H1 (cell line): ENCODE measurements around the gene ROBO2. TPM values are rescaled to one million over a fixed set of nuclear protein-coding genes. Genes with fewer than 3 reads are reported as not detected.

Source experiments
- CTCF ChIA-PET: fragments of 300-600 bp; sonication (Branson Sonifier 250); formaldehyde crosslinking; loops from one replicate; lab custom pipeline; 2021; ENCODE audit not compliant: partially characterized antibody; lab: Charles Lee
- POLR2A ChIA-PET: fragments of 300-600 bp; sonication (Branson Sonifier 250); formaldehyde crosslinking; loops from one replicate; lab custom pipeline; 2021; ENCODE audit warnings: inconsistent platforms; ENCODE audit not compliant: partially characterized antibody; lab: Charles Lee
- DNase-seq, 2 experiments: peaks; one replicate each; pipeline versions ENCODE4 v3.0.0 to v3.0.0-alpha.2; 2010 to 2022; ENCODE audit warnings: low spot score in 2 of 2, low read depth in 1 of 2, mixed read lengths in 1 of 2
- FAIRE-seq: peaks from 2 replicates; lab custom pipeline; 2011; peaks lifted over from hg19 to GRCh38; lab: Jason Lieb, UNC
- H2AFZ ChIP-seq: 2 replicates; pipeline ENCODE4 v1.8.1; 2012; ENCODE audit warnings: low read length, inconsistent platforms
- H2AK5ac ChIP-seq: 2 replicates; pipeline ENCODE4 v1.6.1; 2013; ENCODE audit warnings: low read depth, low read length
- H2BK120ac ChIP-seq: replicated peaks from 2 replicates; pipeline ENCODE3; 2013; ENCODE audit warnings: low read depth, low read length, inconsistent platforms
- H2BK12ac ChIP-seq: 2 replicates; pipeline ENCODE4 v1.6.1; 2013; ENCODE audit warnings: low read depth, low read length
- H2BK15ac ChIP-seq: 2 replicates; pipeline ENCODE4 v1.6.1; 2013; ENCODE audit warnings: low read length
- H2BK20ac ChIP-seq: 2 replicates; pipeline ENCODE4 v1.6.1; 2013; ENCODE audit warnings: low read length
- H2BK5ac ChIP-seq: 2 replicates; pipeline ENCODE4 v1.6.1; 2013; ENCODE audit warnings: low read depth, low read length
- H3K14ac ChIP-seq: 2 replicates; pipeline ENCODE4 v1.6.1; 2013; ENCODE audit warnings: inconsistent platforms; ENCODE audit not compliant: insufficient read length
- H3K18ac ChIP-seq: 2 replicates; pipeline ENCODE4 v1.6.1; 2013; ENCODE audit warnings: low read length; ENCODE audit errors: extremely low read depth
- H3K23ac ChIP-seq: 2 replicates; pipeline ENCODE4 v1.6.1; 2013; ENCODE audit warnings: inconsistent platforms; ENCODE audit not compliant: insufficient read length
- H3K23me2 ChIP-seq: 2 replicates; pipeline ENCODE4 v1.6.1; 2013; ENCODE audit warnings: low read depth, low read length
- H3K27ac ChIP-seq: 2 replicates; pipeline ENCODE4 v1.6.1; 2011; ENCODE audit warnings: low read depth, low read length, inconsistent platforms
- H3K27me3 ChIP-seq, 4 experiments: replicated peaks in 1 of 4; 1 replicate in 1 of 4; 2 replicates in 3 of 4; pipeline versions ENCODE4 v1.6.1 to v1.8.1; 2011 to 2013; ENCODE audit warnings: low read length in 3 of 4, mild to moderate bottlenecking in 3 of 4, inconsistent platforms in 2 of 4, mixed read lengths in 2 of 4, moderate library complexity in 1 of 4; ENCODE audit not compliant: control insufficient read depth in 3 of 4, insufficient read depth in 3 of 4; ENCODE audit errors: extremely low read depth in 1 of 4
- H3K36me3 ChIP-seq, 4 experiments: 2 replicates each; pipeline versions ENCODE4 v1.6.1 to v1.8.1; 2011 to 2013; ENCODE audit warnings: mild to moderate bottlenecking in 4 of 4, low read length in 3 of 4, moderate library complexity in 2 of 4, control low read depth in 1 of 4, inconsistent platforms in 1 of 4; ENCODE audit not compliant: insufficient read depth in 4 of 4, control insufficient read depth in 2 of 4
- H3K4ac ChIP-seq: replicated peaks from 2 replicates; pipeline ENCODE3; 2013; ENCODE audit warnings: low read length, low read depth, mixed read lengths, inconsistent platforms; ENCODE audit not compliant: insufficient read length
- H3K4me1 ChIP-seq, 4 experiments: replicated peaks in 1 of 4; 1 replicate in 1 of 4; 2 replicates in 3 of 4; pipeline versions ENCODE4 v1.6.1 to v1.8.1; 2011 to 2013; ENCODE audit warnings: low read length in 3 of 4, inconsistent platforms in 2 of 4, mixed read lengths in 1 of 4; ENCODE audit not compliant: insufficient read depth in 4 of 4, control insufficient read depth in 3 of 4
- H3K4me2 ChIP-seq, 2 experiments: 2 replicates each; pipeline versions ENCODE4 v1.6.1 to v1.8.1; 2011 to 2013; ENCODE audit warnings: low read depth in 2 of 2, low read length in 2 of 2, control low read depth in 1 of 2, inconsistent platforms in 1 of 2, mild to moderate bottlenecking in 1 of 2; ENCODE audit not compliant: insufficient read depth in 1 of 2
- H3K4me3 ChIP-seq, 4 experiments: fragments of 200-600, 300-600 bp in 1 of 4; sonication (generic), shearing (Covaris generic), sonication (Bioruptor Twin) in 1 of 4; 2 replicates each; pipeline versions ENCODE4 v1.5.1 to v1.8.1; 2011 to 2016; ENCODE audit warnings: low read length in 4 of 4, low read depth in 3 of 4, control low read depth in 2 of 4, inconsistent platforms in 2 of 4, mild to moderate bottlenecking in 2 of 4, mixed read lengths in 1 of 4, moderate library complexity in 1 of 4; ENCODE audit not compliant: insufficient read depth in 2 of 4; ENCODE audit errors: extremely low read depth in 1 of 4
- H3K56ac ChIP-seq: replicated peaks from 2 replicates; pipeline ENCODE3; 2013; ENCODE audit warnings: low read depth, mild to moderate bottlenecking, mixed read lengths, low read length, inconsistent platforms; ENCODE audit not compliant: insufficient read length
- H3K79me1 ChIP-seq: 2 replicates; pipeline ENCODE4 v1.6.1; 2013; ENCODE audit warnings: low read depth, low read length, control low read depth
- H3K79me2 ChIP-seq, 2 experiments: 2 replicates each; pipeline versions ENCODE4 v1.6.1 to v1.8.1; 2012 to 2013; ENCODE audit warnings: low read length in 2 of 2, mild to moderate bottlenecking in 2 of 2, inconsistent platforms in 1 of 2; ENCODE audit not compliant: insufficient read depth in 2 of 2, control insufficient read depth in 1 of 2
- H3K9ac ChIP-seq, 4 experiments: replicated peaks in 1 of 4; 1 replicate in 1 of 4; 2 replicates in 3 of 4; pipeline versions ENCODE4 v1.6.1 to v1.8.1; 2011 to 2013; ENCODE audit warnings: low read depth in 3 of 4, low read length in 3 of 4, control low read depth in 2 of 4, mild to moderate bottlenecking in 2 of 4, moderate library complexity in 2 of 4, inconsistent platforms in 1 of 4; ENCODE audit errors: extremely low read depth in 1 of 4
- H3K9me3 ChIP-seq, 2 experiments: 2 replicates each; pipeline versions ENCODE4 v1.6.1 to v1.8.1; 2012 to 2013; ENCODE audit warnings: mild to moderate bottlenecking in 2 of 2, moderate library complexity in 2 of 2, control low read depth in 1 of 2, inconsistent platforms in 1 of 2, low read depth in 1 of 2, low read length in 1 of 2, mixed read lengths in 1 of 2; ENCODE audit not compliant: insufficient read depth in 2 of 2
- H4K20me1 ChIP-seq, 2 experiments: replicated peaks in 1 of 2; 2 replicates each; pipeline versions ENCODE3 to v1.8.1; 2011 to 2013; ENCODE audit warnings: inconsistent platforms in 2 of 2, low read length in 2 of 2, mild to moderate bottlenecking in 1 of 2; ENCODE audit not compliant: insufficient read depth in 2 of 2, control insufficient read depth in 1 of 2
- H4K5ac ChIP-seq: 2 replicates; pipeline ENCODE4 v1.6.1; 2013; ENCODE audit warnings: low read length, low read depth, mixed read lengths, inconsistent platforms; ENCODE audit not compliant: insufficient read length
- H4K8ac ChIP-seq: 2 replicates; pipeline ENCODE4 v1.8.0; 2013; ENCODE audit warnings: mild to moderate bottlenecking, moderate library complexity, low read length, inconsistent platforms; ENCODE audit not compliant: insufficient read depth; ENCODE audit errors: extremely low read depth
- H4K91ac ChIP-seq: replicated peaks from 2 replicates; pipeline ENCODE3; 2013; ENCODE audit warnings: low read length, mixed read lengths, inconsistent platforms; ENCODE audit not compliant: insufficient read length
- CREB1 ChIP-seq: IDR thresholded peaks from 2 replicates; pipeline ENCODE4 v1.6.1; 2012; ENCODE audit warnings: inconsistent platforms
- MAFK ChIP-seq: IDR thresholded peaks from 2 replicates; pipeline ENCODE4 v1.6.1; 2012; ENCODE audit warnings: low read depth, mild to moderate bottlenecking, improper control_type of control experiment, low read length
- NANOG ChIP-seq: IDR thresholded peaks from 2 replicates; pipeline ENCODE4 v1.6.1; 2011; ENCODE audit warnings: low read length, low read depth, mild to moderate bottlenecking, inconsistent platforms; ENCODE audit not compliant: insufficient read depth, poor library complexity, severe bottlenecking
- RFX5 ChIP-seq: IDR thresholded peaks from 2 replicates; pipeline ENCODE4 v1.6.1; 2011; ENCODE audit warnings: low read depth, low read length, improper control_type of control experiment, borderline replicate concordance
- SIRT6 ChIP-seq: IDR thresholded peaks from one replicate; pipeline ENCODE4 v1.7.1; 2012; ENCODE audit warnings: low read length, inconsistent platforms
- TBP ChIP-seq: IDR thresholded peaks from 2 replicates; pipeline ENCODE4 v1.6.1; 2011; ENCODE audit warnings: low read depth, low read length, improper control_type of control experiment
- USF2 ChIP-seq: IDR thresholded peaks from 2 replicates; pipeline ENCODE4 v1.6.1; 2011; ENCODE audit warnings: low read length, improper control_type of control experiment
- ZNF274 ChIP-seq: IDR thresholded peaks from 2 replicates; pipeline ENCODE4 v1.7.0; 2012; ENCODE audit warnings: low read length, borderline replicate concordance; ENCODE audit errors: extremely low read depth
- WGBS, 2 experiments: shearing (Covaris generic) in 1 of 2; methylation state at CpG; one replicate each; pipeline versions ENCODE4 v1.1.6 to v1.1.7; 2013 to 2015; ENCODE audit warnings: low lambda C conversion rate in 2 of 2, mixed read lengths in 2 of 2, inconsistent platforms in 1 of 2, low coverage in 1 of 2, missing lambda C conversion rate in 1 of 2; ENCODE audit not compliant: insufficient replicate concordance in 2 of 2, insufficient coverage in 1 of 2, insufficient read length in 1 of 2; ENCODE audit errors: extremely low coverage in 1 of 2, missing lambda C conversion rate in 1 of 2; 5-methylcytosine and 5-hydroxymethylcytosine counted together
- polyA plus RNA-seq, 7 experiments: library from polyadenylated mRNA; depleted of rRNA in 3 of 7; stranded (reverse) in 5 of 7; unstranded in 2 of 7; fragments of >200 nt in 5 of 7; fragments of 200-250 nt in 2 of 7; gene quantifications; 1 replicate in 5 of 7; 2 replicates in 1 of 7; 4 replicates in 1 of 7; pipeline versions ENCODE4 v1.2.1 to v1.2.3, GENCODE V29; 2011 to 2013; ENCODE audit warnings: missing spikeins in 2 of 7, mixed read lengths in 2 of 7
- total RNA-seq: library from RNA; stranded (reverse); fragmentation: NEBNext Ultra II Directional; extraction: Animal tissue kit (Norgen Biotek cat#: 25700); gene quantifications from 2 replicates; pipeline ENCODE4 v1.2.1, GENCODE V29; 2021

The ROBO2 gene
- total and polyA plus RNA-seq, 2 of the 8 experiments (the other 6 are each of a cell fraction or from before 2014, with no cell fraction given), result 1.5 to 2.9 TPM

- Histone ChIP-seq H3K4ac (no peak overlapping the region), H3K23ac (no peak overlapping the region), H4K5ac (no peak overlapping the region), H2BK15ac (no peak overlapping the region), H3K27ac (no peak overlapping the region), H3K4me1 (peaks cover 0 to 3% (median 0%) of the 10 kb centered on the region in 4 experiments; a peak in 1 of 7 replicates), H4K8ac (no peak overlapping the region), H3K79me1 (no peaks in the 10 kb centered on the region), H4K20me1 (no peaks in the 10 kb centered on the region), H3K79me2 (no peaks in the 10 kb centered on the region), H2AFZ (peak overlapping the region; percentile 21; the same call in 1 of the 2 replicates), H3K9me3 (no peaks in the 10 kb centered on the region), H2BK12ac (no peak overlapping the region), H3K9ac (no peak overlapping the region), H2BK5ac (no peak overlapping the region), H4K91ac (no peak overlapping the region), H3K23me2 (no peaks in the 10 kb centered on the region), H3K4me2 (no peak overlapping the region), H2BK20ac (no peak overlapping the region), H3K56ac (no peak overlapping the region), H3K18ac (peak overlapping the region; percentile 61; the same call in 1 of the 2 replicates), H3K36me3 (no peaks in the 10 kb centered on the region)
- WGBS, 2 experiments, result 81% methylated on average over 2 of the region's 2 CpGs; no CpG with 5 or more reads in 1 of the 2 experiments
- DNase-seq, result no peak
- POLR2A ChIA-PET, result no interaction called here
- TF ChIP-seq TBP, result no peak
- TF ChIP-seq RFX5, result no peak
- no peak for TF ChIP-seq MAFK
- no peak for TF ChIP-seq NANOG
- TF ChIP-seq SIRT6, result no peak
- TF ChIP-seq ZNF274, result no peak
- TF ChIP-seq USF2, result no peak
- no peak for TF ChIP-seq CREB1
- TF ChIP-seq, all 59 proteins: peak for 0
- CTCF ChIA-PET, result interaction anchor here (0.7 kb wide), 2 partner anchors 9 to 20 kb away, joined by 3 read pairs; no protein-coding TSS in a partner anchor
- H3K27me3 ChIP-seq, result no peaks in the 10 kb centered on the region
- H3K4me3 ChIP-seq, result no peak overlapping the region
- no peak overlapping the region for H2AK5ac ChIP-seq
- FAIRE-seq, result no peak
- H2BK120ac ChIP-seq, result no peak overlapping the region
- H3K14ac ChIP-seq, result no peak overlapping the region
Measured at GRCh38 chr3:77093101-77093500, 53.2 kb downstream of the ROBO2 start.
